H1 (cell line): Measurements from ENCODE around the gene BRMS1L. TPM values are rescaled to one million over a fixed set of nuclear protein-coding genes. Genes with fewer than 3 reads are reported as not detected.

Experiments used
- CTCF ChIA-PET: fragments of 300-600 bp; sonication (Branson Sonifier 250); formaldehyde crosslinking; loops from one replicate; lab custom pipeline; 2021; ENCODE audit not compliant: partially characterized antibody; lab: Charles Lee
- POLR2A ChIA-PET: fragments of 300-600 bp; sonication (Branson Sonifier 250); formaldehyde crosslinking; loops from one replicate; lab custom pipeline; 2021; ENCODE audit warnings: inconsistent platforms; ENCODE audit not compliant: partially characterized antibody; lab: Charles Lee
- DNase-seq, 2 experiments: peaks; one replicate each; pipeline versions ENCODE4 v3.0.0 to v3.0.0-alpha.2; 2010 to 2022; ENCODE audit warnings: low spot score in 2 of 2, low read depth in 1 of 2, mixed read lengths in 1 of 2
- FAIRE-seq: peaks from 2 replicates; lab custom pipeline; 2011; peaks lifted over from hg19 to GRCh38; lab: Jason Lieb, UNC
- H2AFZ ChIP-seq: 2 replicates; pipeline ENCODE4 v1.8.1; 2012; ENCODE audit warnings: low read length, inconsistent platforms
- H2AK5ac ChIP-seq: 2 replicates; pipeline ENCODE4 v1.6.1; 2013; ENCODE audit warnings: low read depth, low read length
- H2BK120ac ChIP-seq: replicated peaks from 2 replicates; pipeline ENCODE3; 2013; ENCODE audit warnings: low read depth, low read length, inconsistent platforms
- H2BK12ac ChIP-seq: 2 replicates; pipeline ENCODE4 v1.6.1; 2013; ENCODE audit warnings: low read depth, low read length
- H2BK15ac ChIP-seq: 2 replicates; pipeline ENCODE4 v1.6.1; 2013; ENCODE audit warnings: low read length
- H2BK20ac ChIP-seq: 2 replicates; pipeline ENCODE4 v1.6.1; 2013; ENCODE audit warnings: low read length
- H2BK5ac ChIP-seq: 2 replicates; pipeline ENCODE4 v1.6.1; 2013; ENCODE audit warnings: low read depth, low read length
- H3K14ac ChIP-seq: 2 replicates; pipeline ENCODE4 v1.6.1; 2013; ENCODE audit warnings: inconsistent platforms; ENCODE audit not compliant: insufficient read length
- H3K18ac ChIP-seq: 2 replicates; pipeline ENCODE4 v1.6.1; 2013; ENCODE audit warnings: low read length; ENCODE audit errors: extremely low read depth
- H3K23ac ChIP-seq: 2 replicates; pipeline ENCODE4 v1.6.1; 2013; ENCODE audit warnings: inconsistent platforms; ENCODE audit not compliant: insufficient read length
- H3K23me2 ChIP-seq: 2 replicates; pipeline ENCODE4 v1.6.1; 2013; ENCODE audit warnings: low read depth, low read length
- H3K27ac ChIP-seq: 2 replicates; pipeline ENCODE4 v1.6.1; 2011; ENCODE audit warnings: low read depth, low read length, inconsistent platforms
- H3K27me3 ChIP-seq, 4 experiments: replicated peaks in 1 of 4; 1 replicate in 1 of 4; 2 replicates in 3 of 4; pipeline versions ENCODE4 v1.6.1 to v1.8.1; 2011 to 2013; ENCODE audit warnings: low read length in 3 of 4, mild to moderate bottlenecking in 3 of 4, inconsistent platforms in 2 of 4, mixed read lengths in 2 of 4, moderate library complexity in 1 of 4; ENCODE audit not compliant: control insufficient read depth in 3 of 4, insufficient read depth in 3 of 4; ENCODE audit errors: extremely low read depth in 1 of 4
- H3K36me3 ChIP-seq, 4 experiments: 2 replicates each; pipeline versions ENCODE4 v1.6.1 to v1.8.1; 2011 to 2013; ENCODE audit warnings: mild to moderate bottlenecking in 4 of 4, low read length in 3 of 4, moderate library complexity in 2 of 4, control low read depth in 1 of 4, inconsistent platforms in 1 of 4; ENCODE audit not compliant: insufficient read depth in 4 of 4, control insufficient read depth in 2 of 4
- H3K4ac ChIP-seq: replicated peaks from 2 replicates; pipeline ENCODE3; 2013; ENCODE audit warnings: low read length, low read depth, mixed read lengths, inconsistent platforms; ENCODE audit not compliant: insufficient read length
- H3K4me1 ChIP-seq, 4 experiments: replicated peaks in 1 of 4; 1 replicate in 1 of 4; 2 replicates in 3 of 4; pipeline versions ENCODE4 v1.6.1 to v1.8.1; 2011 to 2013; ENCODE audit warnings: low read length in 3 of 4, inconsistent platforms in 2 of 4, mixed read lengths in 1 of 4; ENCODE audit not compliant: insufficient read depth in 4 of 4, control insufficient read depth in 3 of 4
- H3K4me2 ChIP-seq, 2 experiments: 2 replicates each; pipeline versions ENCODE4 v1.6.1 to v1.8.1; 2011 to 2013; ENCODE audit warnings: low read depth in 2 of 2, low read length in 2 of 2, control low read depth in 1 of 2, inconsistent platforms in 1 of 2, mild to moderate bottlenecking in 1 of 2; ENCODE audit not compliant: insufficient read depth in 1 of 2
- H3K4me3 ChIP-seq, 4 experiments: fragments of 200-600, 300-600 bp in 1 of 4; sonication (generic), shearing (Covaris generic), sonication (Bioruptor Twin) in 1 of 4; 2 replicates each; pipeline versions ENCODE4 v1.5.1 to v1.8.1; 2011 to 2016; ENCODE audit warnings: low read length in 4 of 4, low read depth in 3 of 4, control low read depth in 2 of 4, inconsistent platforms in 2 of 4, mild to moderate bottlenecking in 2 of 4, mixed read lengths in 1 of 4, moderate library complexity in 1 of 4; ENCODE audit not compliant: insufficient read depth in 2 of 4; ENCODE audit errors: extremely low read depth in 1 of 4
- H3K56ac ChIP-seq: replicated peaks from 2 replicates; pipeline ENCODE3; 2013; ENCODE audit warnings: low read depth, mild to moderate bottlenecking, mixed read lengths, low read length, inconsistent platforms; ENCODE audit not compliant: insufficient read length
- H3K79me1 ChIP-seq: 2 replicates; pipeline ENCODE4 v1.6.1; 2013; ENCODE audit warnings: low read depth, low read length, control low read depth
- H3K79me2 ChIP-seq, 2 experiments: 2 replicates each; pipeline versions ENCODE4 v1.6.1 to v1.8.1; 2012 to 2013; ENCODE audit warnings: low read length in 2 of 2, mild to moderate bottlenecking in 2 of 2, inconsistent platforms in 1 of 2; ENCODE audit not compliant: insufficient read depth in 2 of 2, control insufficient read depth in 1 of 2
- H3K9ac ChIP-seq, 4 experiments: replicated peaks in 1 of 4; 1 replicate in 1 of 4; 2 replicates in 3 of 4; pipeline versions ENCODE4 v1.6.1 to v1.8.1; 2011 to 2013; ENCODE audit warnings: low read depth in 3 of 4, low read length in 3 of 4, control low read depth in 2 of 4, mild to moderate bottlenecking in 2 of 4, moderate library complexity in 2 of 4, inconsistent platforms in 1 of 4; ENCODE audit errors: extremely low read depth in 1 of 4
- H3K9me3 ChIP-seq, 2 experiments: 2 replicates each; pipeline versions ENCODE4 v1.6.1 to v1.8.1; 2012 to 2013; ENCODE audit warnings: mild to moderate bottlenecking in 2 of 2, moderate library complexity in 2 of 2, control low read depth in 1 of 2, inconsistent platforms in 1 of 2, low read depth in 1 of 2, low read length in 1 of 2, mixed read lengths in 1 of 2; ENCODE audit not compliant: insufficient read depth in 2 of 2
- H4K20me1 ChIP-seq, 2 experiments: replicated peaks in 1 of 2; 2 replicates each; pipeline versions ENCODE3 to v1.8.1; 2011 to 2013; ENCODE audit warnings: inconsistent platforms in 2 of 2, low read length in 2 of 2, mild to moderate bottlenecking in 1 of 2; ENCODE audit not compliant: insufficient read depth in 2 of 2, control insufficient read depth in 1 of 2
- H4K5ac ChIP-seq: 2 replicates; pipeline ENCODE4 v1.6.1; 2013; ENCODE audit warnings: low read length, low read depth, mixed read lengths, inconsistent platforms; ENCODE audit not compliant: insufficient read length
- H4K8ac ChIP-seq: 2 replicates; pipeline ENCODE4 v1.8.0; 2013; ENCODE audit warnings: mild to moderate bottlenecking, moderate library complexity, low read length, inconsistent platforms; ENCODE audit not compliant: insufficient read depth; ENCODE audit errors: extremely low read depth
- H4K91ac ChIP-seq: replicated peaks from 2 replicates; pipeline ENCODE3; 2013; ENCODE audit warnings: low read length, mixed read lengths, inconsistent platforms; ENCODE audit not compliant: insufficient read length
- CBX8 ChIP-seq: fragments of 300-800, 300-1000 bp; sonication (generic); IDR thresholded peaks from 2 replicates; pipeline ENCODE4 v1.7.1; 2016; ENCODE audit warnings: low read depth, low read length, borderline replicate concordance
- CREB1 ChIP-seq: IDR thresholded peaks from 2 replicates; pipeline ENCODE4 v1.6.1; 2012; ENCODE audit warnings: inconsistent platforms
- EZH2 ChIP-seq: fragments of 200-600 bp; sonication (generic); IDR thresholded peaks from 2 replicates; pipeline ENCODE4 v1.7.1; 2012; ENCODE audit warnings: low read depth, mild to moderate bottlenecking, moderate library complexity, low read length, inconsistent platforms; ENCODE audit not compliant: severe bottlenecking
- HDAC2 ChIP-seq, 2 experiments: fragments of 300-600 bp in 1 of 2; sonication (generic) in 1 of 2; IDR thresholded peaks; 2 replicates each; pipeline ENCODE4 v1.6.1; 2011 to 2012; ENCODE audit warnings: low read depth in 2 of 2, low read length in 2 of 2, mild to moderate bottlenecking in 2 of 2, moderate library complexity in 2 of 2, borderline replicate concordance in 1 of 2, inconsistent platforms in 1 of 2
- HDAC6 ChIP-seq: IDR thresholded peaks from one replicate; pipeline ENCODE4 v1.7.1; 2012; ENCODE audit warnings: low read depth, mild to moderate bottlenecking, inconsistent platforms, low read length, moderate library complexity
- KDM5A ChIP-seq: fragments of 200-600 bp; IDR thresholded peaks from 2 replicates; pipeline ENCODE4 v1.7.1; 2012; ENCODE audit warnings: mild to moderate bottlenecking, low read length, inconsistent platforms, mixed read lengths
- RBBP5 ChIP-seq: IDR thresholded peaks from 2 replicates; pipeline ENCODE4 v1.7.1; 2012; ENCODE audit warnings: low read depth, mild to moderate bottlenecking, inconsistent platforms, low read length, moderate library complexity, borderline replicate concordance
- SAP30 ChIP-seq: fragments of 300-600 bp; sonication (generic); IDR thresholded peaks from 2 replicates; pipeline ENCODE4 v1.7.1; 2012; ENCODE audit warnings: low read length, moderate library complexity, mild to moderate bottlenecking, inconsistent platforms; ENCODE audit not compliant: insufficient read depth, insufficient replicate concordance
- SP4 ChIP-seq: IDR thresholded peaks from 2 replicates; pipeline ENCODE4 v1.6.1; 2012; ENCODE audit warnings: low read length, inconsistent platforms
- TAF1 ChIP-seq: IDR thresholded peaks from 2 replicates; pipeline ENCODE4 v1.6.1; 2011; ENCODE audit warnings: mild to moderate bottlenecking, low read depth, low read length
- TBP ChIP-seq: IDR thresholded peaks from 2 replicates; pipeline ENCODE4 v1.6.1; 2011; ENCODE audit warnings: low read depth, low read length, improper control_type of control experiment
- WGBS, 2 experiments: shearing (Covaris generic) in 1 of 2; methylation state at CpG; one replicate each; pipeline versions ENCODE4 v1.1.6 to v1.1.7; 2013 to 2015; ENCODE audit warnings: low lambda C conversion rate in 2 of 2, mixed read lengths in 2 of 2, inconsistent platforms in 1 of 2, low coverage in 1 of 2, missing lambda C conversion rate in 1 of 2; ENCODE audit not compliant: insufficient replicate concordance in 2 of 2, insufficient coverage in 1 of 2, insufficient read length in 1 of 2; ENCODE audit errors: extremely low coverage in 1 of 2, missing lambda C conversion rate in 1 of 2; 5-methylcytosine and 5-hydroxymethylcytosine counted together
- polyA plus RNA-seq, 7 experiments: library from polyadenylated mRNA; depleted of rRNA in 3 of 7; stranded (reverse) in 5 of 7; unstranded in 2 of 7; fragments of >200 nt in 5 of 7; fragments of 200-250 nt in 2 of 7; gene quantifications; 1 replicate in 5 of 7; 2 replicates in 1 of 7; 4 replicates in 1 of 7; pipeline versions ENCODE4 v1.2.1 to v1.2.3, GENCODE V29; 2011 to 2013; ENCODE audit warnings: missing spikeins in 2 of 7, mixed read lengths in 2 of 7
- total RNA-seq: library from RNA; stranded (reverse); fragmentation: NEBNext Ultra II Directional; extraction: Animal tissue kit (Norgen Biotek cat#: 25700); gene quantifications from 2 replicates; pipeline ENCODE4 v1.2.1, GENCODE V29; 2021
- TF ChIP-seq, protein P1 (sequence below): IDR thresholded peaks from 2 replicates; pipeline ENCODE4 v1.6.1; 2012; ENCODE audit warnings: inconsistent platforms

Gene BRMS1L
- total and polyA plus RNA-seq, 2 of the 8 experiments (the other 6 are each of a cell fraction or from before 2014, with no cell fraction given), result 4.4 to 10.9 TPM

DNA sequence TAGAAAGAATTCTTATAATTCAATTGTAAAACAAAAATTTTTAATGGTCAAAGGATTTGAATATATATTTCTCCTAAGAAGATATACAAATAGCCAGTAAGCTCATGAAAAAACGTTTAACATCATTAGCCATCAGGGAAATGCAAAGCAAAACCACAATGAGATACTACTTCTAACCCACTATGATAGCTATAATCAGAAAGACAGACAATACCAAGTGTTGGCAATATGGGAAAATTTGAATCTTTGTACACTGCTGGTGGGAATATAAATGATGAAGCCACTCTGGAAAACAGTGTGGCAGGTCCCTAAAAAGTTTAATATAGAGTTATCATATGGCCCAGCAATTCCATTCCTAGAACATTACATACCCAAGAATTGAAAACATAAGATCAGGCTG is 42.4 kb upstream of the BRMS1L start:
- Histone ChIP-seq H4K91ac (no peak overlapping the region), H2AFZ (no peak overlapping the region), H3K9ac (no peak overlapping the region), H2BK15ac (no peak overlapping the region), H3K27me3 (no peaks in the 10 kb centered on the region), H3K18ac (no peak overlapping the region), H4K20me1 (no peaks in the 10 kb centered on the region), H3K36me3 (no peaks in the 10 kb centered on the region), H3K4ac (no peak overlapping the region), H2BK20ac (no peak overlapping the region), H3K4me3 (no peak overlapping the region), H3K4me1 (no peaks in the 10 kb centered on the region), H3K79me2 (peaks cover 0 to 26% of the 10 kb centered on the region in 2 experiments; a peak in 2 of 4 replicates), H3K79me1 (peaks cover 3% of the 10 kb centered on the region; the same call in 1 of the 2 replicates), H4K8ac (no peak overlapping the region), H3K14ac (no peak overlapping the region), H2BK120ac (no peak overlapping the region), H4K5ac (no peak overlapping the region), H3K27ac (no peak overlapping the region), H3K56ac (no peak overlapping the region), H3K23ac (no peak overlapping the region), H3K4me2 (no peak overlapping the region), H2BK5ac (no peak overlapping the region), H2AK5ac (no peak overlapping the region), H2BK12ac (no peak overlapping the region), H3K9me3 (no peaks in the 10 kb centered on the region), H3K23me2 (no peaks in the 10 kb centered on the region)
- WGBS, 2 experiments, result 63% methylated on average over 1 of the region's 1 CpG; no CpG with 5 or more reads in 1 of the 2 experiments
- CTCF ChIA-PET, result interaction anchor here (1.0 to 1.1 kb wide), 2 partner anchors 10 to 29 kb away, joined by 4 to 5 read pairs; no protein-coding TSS in a partner anchor
- DNase-seq, result no peak
- POLR2A ChIA-PET, result no interaction called here
- no peak for FAIRE-seq
- TF ChIP-seq SAP30, result no peak
- TF ChIP-seq CBX8, result no peak
- no peak for TF ChIP-seq CREB1
- no peak for TF ChIP-seq HDAC2 (IDR thresholded peaks at IDR 0.05; ENCODE audit: borderline replicate concordance in 1 of 2, low read depth in 2 of 2, low read length in 2 of 2)
- TF ChIP-seq RBBP5, result no peak
- TF ChIP-seq HDAC6, result no peak
- no peak for TF ChIP-seq KDM5A
- no peak for TF ChIP-seq TBP
- TF ChIP-seq, protein P1, sequence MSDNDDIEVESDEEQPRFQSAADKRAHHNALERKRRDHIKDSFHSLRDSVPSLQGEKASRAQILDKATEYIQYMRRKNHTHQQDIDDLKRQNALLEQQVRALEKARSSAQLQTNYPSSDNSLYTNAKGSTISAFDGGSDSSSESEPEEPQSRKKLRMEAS, result no peak
- no peak for TF ChIP-seq SP4
- TF ChIP-seq TAF1, result no peak
- TF ChIP-seq EZH2, result no peak
